GM12874 (cell line): Measurements from ENCODE around the gene SLC35A5.

Source experiments
- CTCF ChIP-seq: IDR thresholded peaks from 2 replicates; pipeline ENCODE4 v1.5.1; 2011; ENCODE audit warnings: low read depth, mild to moderate bottlenecking, control low read depth, low read length, moderate library complexity; ENCODE audit not compliant: insufficient read depth

The SLC35A5 gene

DNA sequence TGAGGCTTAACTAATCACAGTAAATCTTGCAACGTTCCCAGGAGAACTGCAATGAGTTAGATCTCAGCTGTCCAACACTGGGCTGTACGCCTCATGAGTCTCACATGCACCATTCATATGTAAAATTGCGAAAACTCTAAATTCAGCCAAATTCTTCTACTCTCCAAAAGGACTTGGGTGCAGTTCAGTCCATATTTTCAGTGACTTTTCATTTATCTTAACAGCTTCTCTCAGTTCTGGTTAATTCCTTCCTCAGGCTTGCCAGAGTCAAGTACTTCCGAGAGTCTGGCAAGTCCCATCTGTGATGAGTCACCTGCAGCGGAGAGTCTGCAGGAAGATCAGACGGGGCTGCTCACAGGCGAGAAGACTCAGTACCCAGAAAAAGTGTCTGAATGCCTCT, 67.6 kb downstream of the SLC35A5 start:
- no peak for TF ChIP-seq CTCF

DNA sequence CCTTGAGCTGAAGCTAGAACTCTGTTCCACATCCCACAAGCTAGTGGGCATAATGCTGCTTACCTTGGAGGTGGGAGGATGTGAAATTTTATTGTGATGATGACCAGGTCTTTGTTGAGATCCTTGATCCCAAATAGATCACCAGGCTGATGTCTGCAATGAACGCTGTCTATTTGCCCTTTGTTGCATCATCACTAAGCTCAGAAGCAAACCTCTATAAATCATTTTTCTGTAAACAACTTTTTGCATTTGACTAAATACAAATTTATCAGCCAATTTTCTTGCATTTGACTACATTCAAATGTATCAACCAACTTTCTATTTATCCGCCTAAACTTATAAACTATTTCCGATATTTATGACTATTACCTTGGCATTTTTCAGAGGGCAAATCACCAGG, 69.4 kb downstream of the SLC35A5 start:
- TF ChIP-seq CTCF = no peak

GRCh38 chr3:112632596-112632995, 70.8 kb downstream of the SLC35A5 start:
- TF ChIP-seq CTCF = no peak

DNA sequence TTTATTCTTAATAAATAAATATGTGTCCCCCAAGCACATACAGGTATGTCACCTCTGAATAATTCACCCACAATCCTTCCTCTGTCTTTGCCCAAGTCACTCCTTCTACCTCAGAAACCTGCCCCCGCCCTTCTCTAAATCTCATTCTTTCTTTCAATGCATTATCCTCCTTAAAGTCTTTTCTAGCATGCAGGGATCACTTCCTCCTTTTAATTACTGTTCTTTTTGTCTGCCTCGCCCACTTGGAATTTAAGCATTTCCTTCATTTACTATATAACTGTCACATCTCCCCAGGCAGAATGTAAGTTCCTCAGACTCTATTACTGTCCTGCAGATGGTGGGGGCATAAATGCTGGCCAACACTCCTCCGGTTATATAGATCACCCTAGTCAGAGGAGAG, 71.3 kb downstream of the SLC35A5 start:
- TF ChIP-seq CTCF = no peak

GRCh38 chr3:112633757-112634156, 71.9 kb downstream of the SLC35A5 start:
- no peak for TF ChIP-seq CTCF

- TF ChIP-seq CTCF = no peak
These were observed 73.1 kb downstream of the SLC35A5 start for GRCh38 chr3:112634786-112635541.
